GM23338 (cell line): ENCODE results near the gene ANO4. TPM values are rescaled to one million over a fixed set of nuclear protein-coding genes. Genes with fewer than 3 reads are reported as not detected.

Experiments used
- ATAC-seq: fragments of 200-7000 bp; cut with Tn5 transposase; 3 replicates; pipeline ENCODE4 v1.9.1; 2020
- DNase-seq: peaks from one replicate; pipeline ENCODE4 v3.0.0-alpha.2; 2015; ENCODE audit warnings: low spot score
- H2AFZ ChIP-seq: fragments of 200-600 bp; sonication (generic); 2 replicates; pipeline ENCODE4 v1.8.0; 2016; ENCODE audit warnings: antibody characterized with exemption, mild to moderate bottlenecking, moderate library complexity
- H3F3A ChIP-seq: fragments of 200-600 bp; sonication (generic); replicated peaks from 2 replicates; pipeline ENCODE4 v1.8.0; 2017; ENCODE audit warnings: antibody characterized with exemption, mixed run types, low read depth
- H3K27ac ChIP-seq: fragments of 200-600 bp; sonication (generic); 2 replicates; pipeline ENCODE4 v1.6.1; 2016; ENCODE audit warnings: low read depth
- H3K27me3 ChIP-seq: fragments of 200-600 bp; sonication (generic); 2 replicates; pipeline ENCODE4 v1.8.0; 2016; ENCODE audit warnings: mild to moderate bottlenecking, mixed run types, moderate library complexity; ENCODE audit not compliant: insufficient read depth
- H3K36me3 ChIP-seq: fragments of 200-600 bp; sonication (generic); 2 replicates; pipeline ENCODE4 v1.8.0; 2016; ENCODE audit warnings: mild to moderate bottlenecking; ENCODE audit not compliant: insufficient read depth
- H3K4me1 ChIP-seq: fragments of 200-600 bp; sonication (generic); 2 replicates; pipeline ENCODE4 v1.8.0; 2016; ENCODE audit warnings: mild to moderate bottlenecking, moderate library complexity; ENCODE audit not compliant: insufficient read depth
- H3K4me2 ChIP-seq: fragments of 200-600 bp; sonication (generic); 2 replicates; pipeline ENCODE4 v1.7.1; 2017; ENCODE audit warnings: mixed run types
- H3K4me3 ChIP-seq: fragments of 200-600 bp; sonication (generic); 2 replicates; pipeline ENCODE4 v1.6.1; 2016; ENCODE audit warnings: mixed run types
- H3K79me2 ChIP-seq: fragments of 200-600 bp; sonication (generic); replicated peaks from 2 replicates; pipeline ENCODE4 v1.8.0; 2017; ENCODE audit warnings: mild to moderate bottlenecking; ENCODE audit not compliant: insufficient read depth
- H3K9me2 ChIP-seq: fragments of 200-600 bp; sonication (generic); 2 replicates; pipeline ENCODE4 v1.8.0; 2017; ENCODE audit not compliant: insufficient read depth
- H4K20me1 ChIP-seq: fragments of 200-600 bp; sonication (generic); replicated peaks from 2 replicates; pipeline ENCODE4 v1.8.0; 2017; ENCODE audit warnings: mild to moderate bottlenecking; ENCODE audit not compliant: insufficient read depth
- H3K27ac Mint-ChIP-seq: 2 replicates; pipeline ENCODE4 v1.8.0; 2020; ENCODE audit warnings: inconsistent platforms, mild to moderate bottlenecking, moderate library complexity, mixed read lengths
- H3K27me3 Mint-ChIP-seq: 3 replicates; pipeline ENCODE4 v1.8.0; 2022; ENCODE audit warnings: low read depth, mild to moderate bottlenecking, moderate library complexity, mixed read lengths, inconsistent platforms; ENCODE audit not compliant: insufficient read depth, poor library complexity
- H3K36me3 Mint-ChIP-seq: 3 replicates; pipeline ENCODE4 v1.8.0; 2021; ENCODE audit warnings: low read depth, mild to moderate bottlenecking, inconsistent platforms, moderate library complexity, mixed read lengths
- H3K4me1 Mint-ChIP-seq: 3 replicates; pipeline ENCODE4 v1.8.0; 2020; ENCODE audit warnings: mild to moderate bottlenecking, inconsistent platforms, mixed read lengths
- H3K4me3 Mint-ChIP-seq: 3 replicates; pipeline ENCODE4 v1.8.0; 2021; ENCODE audit warnings: moderate library complexity, mild to moderate bottlenecking, inconsistent platforms, mixed read lengths
- H3K9me3 Mint-ChIP-seq: 3 replicates; pipeline ENCODE4 v1.8.0; 2020; ENCODE audit warnings: moderate library complexity, mild to moderate bottlenecking, inconsistent platforms, mixed read lengths
- CREB1 ChIP-seq: fragments of 250-450 bp; sonication (Bioruptor Pico); IDR thresholded peaks from 2 replicates; pipeline ENCODE4 v1.5.0; 2020; ENCODE audit warnings: low read depth, mild to moderate bottlenecking, moderate library complexity
- CTCF ChIP-seq, 2 experiments: fragments of 200-600 bp in 1 of 2; sonication (generic) in 1 of 2; conservative IDR thresholded peaks; 2 replicates each; pipeline versions ENCODE4 v1.5.1 to v1.6.1; 2016 to 2017; ENCODE audit warnings: antibody characterized with exemption in 2 of 2, low read depth in 2 of 2, mild to moderate bottlenecking in 2 of 2, moderate library complexity in 1 of 2
- ETS1 ChIP-seq: IDR thresholded peaks from 2 replicates; pipeline ENCODE4 v1.6.1; 2016; ENCODE audit warnings: antibody characterized with exemption
- EZH2 ChIP-seq: fragments of 200-600 bp; sonication (generic); IDR thresholded peaks from one replicate; pipeline ENCODE4 v1.8.0; 2017; ENCODE audit warnings: antibody characterized with exemption, mild to moderate bottlenecking, low read depth; ENCODE audit not compliant: unreplicated experiment
- JUNB ChIP-seq: IDR thresholded peaks from one replicate; pipeline ENCODE4 v1.6.1; 2016; ENCODE audit warnings: antibody characterized with exemption; ENCODE audit not compliant: unreplicated experiment
- NANOG ChIP-seq: IDR thresholded peaks from 2 replicates; pipeline ENCODE4 v1.6.1; 2016; ENCODE audit warnings: antibody characterized with exemption, borderline replicate concordance
- STAT1 ChIP-seq: IDR thresholded peaks from one replicate; pipeline ENCODE4 v1.6.1; 2016; ENCODE audit warnings: antibody characterized with exemption; ENCODE audit not compliant: unreplicated experiment
- ZNF114 ChIP-seq: fragments of 250-450 bp; sonication (Bioruptor Pico); IDR thresholded peaks from 2 replicates; pipeline ENCODE4 v1.5.0; 2020; ENCODE audit warnings: mild to moderate bottlenecking, moderate library complexity
- ZNF331 ChIP-seq: fragments of 250-450 bp; sonication (Bioruptor Pico); IDR thresholded peaks from 2 replicates; pipeline ENCODE4 v1.5.0; 2020; ENCODE audit warnings: low read depth, mild to moderate bottlenecking, moderate library complexity
- ZNF462 ChIP-seq: fragments of 250-450 bp; sonication (Bioruptor Pico); IDR thresholded peaks from 2 replicates; pipeline ENCODE4 v1.5.0; 2020; ENCODE audit warnings: mild to moderate bottlenecking, moderate library complexity
- polyA plus RNA-seq: library from polyadenylated mRNA; unstranded; fragments of >200 nt; fragmentation: Nextera tagmentation; extraction: Ambion mirVana; gene quantifications from 2 replicates; pipeline ENCODE4 v1.2.1, GENCODE V29; 2016
- total RNA-seq: library from RNA; depleted of rRNA; stranded (reverse); fragments of >200 nt; shearing (Covaris generic); gene quantifications from 2 replicates; pipeline ENCODE4 v1.2.3, GENCODE V29; 2014

Gene ANO4
- total and polyA plus RNA-seq, 2 experiments from 2014 or later, result 1.7 to 8.7 TPM

GRCh38 chr12:101082706-101083105, 288.1 kb downstream of the ANO4 start:
- H3K36me3 ChIP-seq, result no peaks in the 10 kb centered on the region
- TF ChIP-seq NANOG (no peak), ETS1 (no peak), ZNF114 (CRISPR knock-in tag) (no peak), EZH2 (no peak), STAT1 (no peak), JUNB (no peak)
- H3K4me3 ChIP-seq, result no peak overlapping the region
- no peaks in the 10 kb centered on the region for H3F3A ChIP-seq
- no peak overlapping the region for H3K27ac ChIP-seq
- peaks cover 10% of the 10 kb centered on the region; the same call in 1 of the 2 replicates for H3K9me2 ChIP-seq
- peaks cover 3% of the 10 kb centered on the region; the same call in 1 of the 3 replicates for H3K9me3 Mint-ChIP-seq
- H3K27ac Mint-ChIP-seq, result no peak overlapping the region
- H3K27me3 Mint-ChIP-seq, result no peaks in the 10 kb centered on the region
- H3K36me3 Mint-ChIP-seq, result no peaks in the 10 kb centered on the region; the same call in 2 of the 3 replicates
- no peak overlapping the region for H2AFZ ChIP-seq
- peaks cover 24% of the 10 kb centered on the region for H3K4me1 Mint-ChIP-seq
- no peaks in the 10 kb centered on the region for H4K20me1 ChIP-seq
- DNase-seq (no peak), ATAC-seq (no peak)
- H3K4me2 ChIP-seq, result no peak overlapping the region
- H3K79me2 ChIP-seq, result no peaks in the 10 kb centered on the region
- no peaks in the 10 kb centered on the region for H3K27me3 ChIP-seq
- 0 out of 2 replicates have a peak, but pooled peaks cover 8% of the 10 kb centered on the region for H3K4me1 ChIP-seq
- H3K4me3 Mint-ChIP-seq, result no peak overlapping the region

- no peak overlapping the region for H3K4me2 ChIP-seq
- H3K4me1 Mint-ChIP-seq, result peaks cover 20% of the 10 kb centered on the region
- TF ChIP-seq ZNF462, result no peak
- TF ChIP-seq ZNF331 (CRISPR knock-in tag), result no peak
- TF ChIP-seq CTCF (conservative IDR thresholded peaks at IDR 0.05; ENCODE audit: low read depth in 2 of 2), result no peak
- TF ChIP-seq STAT1, result no peak
- no peak for TF ChIP-seq CREB1 (CRISPR knock-in tag)
- TF ChIP-seq NANOG, result no peak
These were observed 292.0 kb downstream of the ANO4 start for GRCh38 chr12:101086490-101087135.

More at GRCh38 chr12:101086490-101087135, 292.0 kb downstream of the ANO4 start:
- no peak overlapping the region for H3K27ac ChIP-seq
- no peaks in the 10 kb centered on the region for H3F3A ChIP-seq
- no peak overlapping the region for H2AFZ ChIP-seq
- Mint-ChIP-seq H3K27me3 (no peaks in the 10 kb centered on the region), H3K36me3 (no peaks in the 10 kb centered on the region; the same call in 2 of the 3 replicates), H3K9me3 (peaks cover 3% of the 10 kb centered on the region; the same call in 1 of the 3 replicates), H3K4me3 (no peak overlapping the region), H3K27ac (no peak overlapping the region)
- DNase-seq (peak; percentile 37), ATAC-seq (peak; percentile 35; the same call in 2 of the 3 replicates)
- no peaks in the 10 kb centered on the region for H3K36me3 ChIP-seq
- H4K20me1 ChIP-seq, result no peaks in the 10 kb centered on the region
- no peaks in the 10 kb centered on the region for H3K27me3 ChIP-seq
- H3K4me3 ChIP-seq, result no peak overlapping the region
- no peaks in the 10 kb centered on the region for H3K79me2 ChIP-seq
- peaks cover 8% of the 10 kb centered on the region; the same call in 1 of the 2 replicates for H3K9me2 ChIP-seq
- H3K4me1 ChIP-seq, result peaks cover 4% of the 10 kb centered on the region; the same call in 1 of the 2 replicates
